DOHH2 (cell line): Measurements from ENCODE around the gene SENP3.

Experiments
- H3F3A ChIP-seq: fragments of 200-600 bp; sonication (generic), shearing (Covaris generic); 2 replicates; pipeline ENCODE4 v1.6.0; 2016; ENCODE audit warnings: antibody characterized with exemption, mild to moderate bottlenecking; ENCODE audit not compliant: control insufficient read depth, insufficient read depth
- H3K27ac ChIP-seq: fragments of 200-600 bp; sonication (generic); 2 replicates; pipeline ENCODE4 v1.5.1; 2014; ENCODE audit warnings: low read depth, mild to moderate bottlenecking, low read length, moderate library complexity
- H3K27me3 ChIP-seq: fragments of 200-600 bp; sonication (generic); 2 replicates; pipeline ENCODE4 v1.6.1; 2014; ENCODE audit warnings: mild to moderate bottlenecking, low read length, mixed read lengths; ENCODE audit not compliant: control insufficient read depth
- H3K36me3 ChIP-seq: fragments of 200-600 bp; sonication (generic); 2 replicates; pipeline ENCODE4 v1.6.1; 2014; ENCODE audit warnings: mild to moderate bottlenecking, low read length, moderate library complexity, mixed read lengths; ENCODE audit not compliant: control insufficient read depth
- H3K4me1 ChIP-seq: fragments of 200-600 bp; sonication (generic); 2 replicates; pipeline ENCODE4 v1.6.1; 2014; ENCODE audit warnings: mild to moderate bottlenecking, low read length, mixed read lengths; ENCODE audit not compliant: control insufficient read depth
- H3K4me2 ChIP-seq: fragments of 200-600 bp; sonication (generic); 2 replicates; pipeline ENCODE4 v1.6.0; 2014; ENCODE audit warnings: mild to moderate bottlenecking, low read length, moderate library complexity
- H3K4me3 ChIP-seq: fragments of 200-600 bp; sonication (generic); 2 replicates; pipeline ENCODE4 v1.5.1; 2014; ENCODE audit warnings: mild to moderate bottlenecking, low read length, mixed read lengths
- H3K79me2 ChIP-seq: fragments of 200-600 bp; sonication (generic); 2 replicates; pipeline ENCODE4 v1.6.1; 2014; ENCODE audit warnings: mild to moderate bottlenecking, low read length, mixed read lengths; ENCODE audit not compliant: control insufficient read depth
- H3K9me2 ChIP-seq: fragments of 200-600 bp; sonication (generic); replicated peaks from 2 replicates; pipeline ENCODE4 v1.6.1; 2014; ENCODE audit warnings: mild to moderate bottlenecking, low read length, mixed read lengths; ENCODE audit not compliant: control insufficient read depth
- H3K9me3 ChIP-seq: fragments of 200-600 bp; sonication (generic); 2 replicates; pipeline ENCODE4 v1.6.1; 2014; ENCODE audit warnings: antibody characterized with exemption, low read length, mixed read lengths; ENCODE audit not compliant: control insufficient read depth, insufficient read depth
- H4K20me1 ChIP-seq: fragments of 200-600 bp; sonication (generic); 2 replicates; pipeline ENCODE4 v1.6.0; 2014; ENCODE audit warnings: low read depth, mild to moderate bottlenecking, antibody characterized with exemption, low read length, moderate library complexity; ENCODE audit not compliant: control insufficient read depth, insufficient read depth
- CTCF ChIP-seq: fragments of 200-600 bp; sonication (generic); IDR thresholded peaks from one replicate; pipeline ENCODE4 v1.5.1; 2014; ENCODE audit warnings: antibody characterized with exemption, mild to moderate bottlenecking, low read depth, low read length; ENCODE audit not compliant: poor library complexity, severe bottlenecking
- EZH2phosphoT487 ChIP-seq: fragments of 200-600 bp; sonication (generic); IDR thresholded peaks from 2 replicates; pipeline ENCODE4 v1.6.1; 2017; ENCODE audit warnings: borderline replicate concordance, mild to moderate bottlenecking, antibody characterized with exemption, low read length, moderate library complexity, mixed read lengths

Gene SENP3

GRCh38 chr17:7551396-7551795, 10.3 kb upstream of the SENP3 start:
- no peaks in the 10 kb centered on the region for H3K9me2 ChIP-seq
- H3K4me3 ChIP-seq, result no peak overlapping the region
- H3K4me1 ChIP-seq, result peaks cover 4% of the 10 kb centered on the region; the same call in 1 of the 2 replicates
- no peaks in the 10 kb centered on the region for H3K9me3 ChIP-seq
- no peak overlapping the region for H3K27ac ChIP-seq
- no peaks in the 10 kb centered on the region for H3K36me3 ChIP-seq
- no peaks in the 10 kb centered on the region for H4K20me1 ChIP-seq
- no peaks in the 10 kb centered on the region for H3F3A ChIP-seq
- peaks cover 32% of the 10 kb centered on the region for H3K27me3 ChIP-seq
- H3K4me2 ChIP-seq, result no peak overlapping the region
- TF ChIP-seq EZH2phosphoT487, result no peak
- H3K79me2 ChIP-seq, result no peaks in the 10 kb centered on the region

- Histone ChIP-seq H3K9me2 (no peaks in the 10 kb centered on the region), H3K9me3 (no peaks in the 10 kb centered on the region), H3K27ac (no peak overlapping the region), H3K36me3 (no peaks in the 10 kb centered on the region), H3K4me2 (no peak overlapping the region), H3K4me3 (no peak overlapping the region), H3K27me3 (peaks cover 32% of the 10 kb centered on the region), H3K4me1 (peaks cover 4% of the 10 kb centered on the region; the same call in 1 of the 2 replicates), H3F3A (no peaks in the 10 kb centered on the region), H4K20me1 (no peaks in the 10 kb centered on the region), H3K79me2 (no peaks in the 10 kb centered on the region)
- TF ChIP-seq EZH2phosphoT487 (no peak), CTCF (no peak)
Observed at GRCh38 chr17:7552621-7553051, 9.1 kb upstream of the SENP3 start.

- Histone ChIP-seq H3K9me2 (no peaks in the 10 kb centered on the region), H3K79me2 (no peaks in the 10 kb centered on the region), H3K27me3 (peaks cover 31% of the 10 kb centered on the region), H3K4me2 (no peak overlapping the region), H3K4me3 (no peak overlapping the region), H3K27ac (no peak overlapping the region), H3K4me1 (peaks cover 10% of the 10 kb centered on the region), H3K9me3 (no peaks in the 10 kb centered on the region), H3F3A (no peaks in the 10 kb centered on the region), H3K36me3 (no peaks in the 10 kb centered on the region), H4K20me1 (no peaks in the 10 kb centered on the region)
- TF ChIP-seq CTCF, result no peak
- no peak for TF ChIP-seq EZH2phosphoT487
Observed at GRCh38 chr17:7553356-7553755, 8.4 kb upstream of the SENP3 start.

- H4K20me1 ChIP-seq, result no peaks in the 10 kb centered on the region
- H3K4me2 ChIP-seq, result no peak overlapping the region
- no peaks in the 10 kb centered on the region for H3F3A ChIP-seq
- H3K9me2 ChIP-seq, result no peaks in the 10 kb centered on the region
- H3K4me3 ChIP-seq, result no peak overlapping the region
- H3K36me3 ChIP-seq, result no peaks in the 10 kb centered on the region
- no peak overlapping the region for H3K27ac ChIP-seq
- peaks cover 24% of the 10 kb centered on the region for H3K4me1 ChIP-seq
- no peak for TF ChIP-seq EZH2phosphoT487
- TF ChIP-seq CTCF, result no peak
- no peaks in the 10 kb centered on the region for H3K9me3 ChIP-seq
- H3K79me2 ChIP-seq, result no peaks in the 10 kb centered on the region
- H3K27me3 ChIP-seq, result peaks cover 23% of the 10 kb centered on the region
Observed at GRCh38 chr17:7555320-7555948, 6.3 kb upstream of the SENP3 start.
